GM21526 (cell line): ENCODE data around the gene POLN.
A peak's percentile ranks its signal among the peaks of the same experiment; 100 is the strongest.

Experiments used
- ATAC-seq: cut with Tn5 transposase; IDR thresholded peaks from one replicate; pipeline ENCODE4 v1.9.1; 2021; ENCODE audit warnings: moderate library complexity; ENCODE audit not compliant: unreplicated experiment, low FRiP score

POLN gene

GRCh38 chr4:2264481-2265041, 22.6 kb upstream of the POLN start:
- no peak for ATAC-seq

GRCh38 chr4:2263926-2264321, 22.0 kb upstream of the POLN start:
- no peak for ATAC-seq

- ATAC-seq = no peak
Measured at GRCh38 chr4:2262944-2263250, 21.0 kb upstream of the POLN start.

GRCh38 chr4:2262145-2262943, 20.4 kb upstream of the POLN start:
- peak; percentile 81 for ATAC-seq

GRCh38 chr4:2261853-2262144, 19.9 kb upstream of the POLN start, which contains the start of gene MXD4:
MXD4 (minus strand) TSS chr4:2262109; CDS start chr4:2261980, 129 bp downstream.
- peak; percentile 9 for ATAC-seq

- ATAC-seq = peak; percentile 32
Measured at GRCh38 chr4:2261110-2261852, 19.4 kb upstream of the POLN start.

GRCh38 chr4:2260344-2261109, 18.6 kb upstream of the POLN start:
- ATAC-seq = no peak

- no peak for ATAC-seq
Measured at GRCh38 chr4:2259541-2260343, 17.8 kb upstream of the POLN start.

- no peak for ATAC-seq
Measured at GRCh38 chr4:2259036-2259540, 17.2 kb upstream of the POLN start.

- no peak for ATAC-seq
Measured at GRCh38 chr4:2258091-2259035, 16.4 kb upstream of the POLN start.

- no peak for ATAC-seq
Measured at GRCh38 chr4:2257361-2258081, 15.6 kb upstream of the POLN start.

GRCh38 chr4:2256781-2257191, 14.9 kb upstream of the POLN start:
- no peak for ATAC-seq

- ATAC-seq = no peak
Measured at GRCh38 chr4:2256156-2256731, 14.3 kb upstream of the POLN start.

- no peak for ATAC-seq
Measured at GRCh38 chr4:2255501-2256155, 13.7 kb upstream of the POLN start.

GRCh38 chr4:2254665-2255500, 13.0 kb upstream of the POLN start:
- ATAC-seq = no peak

GRCh38 chr4:2253160-2254084, 11.5 kb upstream of the POLN start:
- no peak for ATAC-seq
